ENCODE results near the gene TJP3.

DNA sequence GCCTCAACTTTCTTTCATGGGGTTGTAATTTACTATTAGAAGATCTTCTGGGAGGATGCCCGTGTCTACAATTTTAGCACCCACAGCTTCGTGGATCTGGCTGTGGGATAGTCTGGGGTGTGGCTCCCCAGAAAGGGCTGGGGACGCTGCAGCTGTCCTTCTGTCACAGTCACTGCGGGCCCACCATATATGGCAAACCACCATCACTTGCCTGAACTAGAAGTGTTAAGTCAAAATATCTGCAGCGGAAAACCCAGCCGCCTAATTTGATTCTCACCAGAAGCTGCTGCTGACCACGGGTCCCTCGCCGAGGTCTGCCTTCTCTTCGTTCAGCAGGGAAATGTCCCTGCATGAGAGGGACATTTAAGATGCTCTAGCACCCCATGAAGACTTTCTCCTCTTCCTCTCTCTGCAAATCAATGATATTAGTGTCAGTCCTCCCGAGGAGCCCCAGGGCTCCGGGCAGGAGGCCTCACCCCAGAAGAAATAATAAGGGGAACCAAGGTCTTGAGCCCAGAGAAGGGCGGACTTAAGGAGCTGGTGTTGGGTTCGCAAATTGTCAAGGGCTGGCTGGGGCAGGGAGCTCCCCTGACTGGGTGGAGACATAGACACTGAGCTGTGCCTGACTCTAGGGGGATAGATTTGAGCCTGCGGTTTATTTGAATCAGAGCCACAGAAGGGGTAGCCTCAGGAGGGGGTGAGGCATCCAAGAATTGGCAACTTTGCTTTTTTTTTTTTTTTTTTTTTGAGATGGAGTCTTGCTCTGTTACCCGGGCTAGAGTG lies 81.0 kb downstream of the TJP3 start:
- no peak for TF ChIP-seq SMC3 (conservative IDR thresholded peaks at IDR 0.05; ENCODE audit: poor library complexity)
- TF ChIP-seq, protein P1, sequence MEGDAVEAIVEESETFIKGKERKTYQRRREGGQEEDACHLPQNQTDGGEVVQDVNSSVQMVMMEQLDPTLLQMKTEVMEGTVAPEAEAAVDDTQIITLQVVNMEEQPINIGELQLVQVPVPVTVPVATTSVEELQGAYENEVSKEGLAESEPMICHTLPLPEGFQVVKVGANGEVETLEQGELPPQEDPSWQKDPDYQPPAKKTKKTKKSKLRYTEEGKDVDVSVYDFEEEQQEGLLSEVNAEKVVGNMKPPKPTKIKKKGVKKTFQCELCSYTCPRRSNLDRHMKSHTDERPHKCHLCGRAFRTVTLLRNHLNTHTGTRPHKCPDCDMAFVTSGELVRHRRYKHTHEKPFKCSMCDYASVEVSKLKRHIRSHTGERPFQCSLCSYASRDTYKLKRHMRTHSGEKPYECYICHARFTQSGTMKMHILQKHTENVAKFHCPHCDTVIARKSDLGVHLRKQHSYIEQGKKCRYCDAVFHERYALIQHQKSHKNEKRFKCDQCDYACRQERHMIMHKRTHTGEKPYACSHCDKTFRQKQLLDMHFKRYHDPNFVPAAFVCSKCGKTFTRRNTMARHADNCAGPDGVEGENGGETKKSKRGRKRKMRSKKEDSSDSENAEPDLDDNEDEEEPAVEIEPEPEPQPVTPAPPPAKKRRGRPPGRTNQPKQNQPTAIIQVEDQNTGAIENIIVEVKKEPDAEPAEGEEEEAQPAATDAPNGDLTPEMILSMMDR (IDR thresholded peaks at IDR 0.05; ENCODE audit: poor library complexity, severe bottlenecking), result no peak
- TF ChIP-seq TAF1 (IDR thresholded peaks at IDR 0.05; ENCODE audit: low read depth), result no peak
- no peak for TF ChIP-seq RAD21 (conservative IDR thresholded peaks at IDR 0.05)

Data from neural cell (in vitro differentiated cells).